Measurements from ENCODE around the gene PRRT1B. TPM values are rescaled to one million over a fixed set of nuclear protein-coding genes. Genes with fewer than 3 reads are reported as not detected.

The PRRT1B gene
- total RNA-seq, 1 experiment from 2014 or later, result not detected

GRCh38 chr9:131579789-131580211 is 34.5 kb downstream of the PRRT1B start:
- TF ChIP-seq CTCF (conservative IDR thresholded peaks at IDR 0.05; ENCODE audit: low read depth, low read length), result no peak
- TF ChIP-seq EZH2 (IDR thresholded peaks at IDR 0.05; ENCODE audit: borderline replicate concordance, low read depth, low read length, poor library complexity, severe bottlenecking), result no peak
- Histone ChIP-seq H3K27ac (ENCODE audit: low read depth, low read length, poor library complexity, severe bottlenecking) (no peak overlapping the region), H3K4me1 (ENCODE audit: insufficient read depth, low read length, poor library complexity, severe bottlenecking) (no peaks in the 10 kb centered on the region), H3K9me3 (ENCODE audit: low read depth, low read length, poor library complexity, severe bottlenecking) (no peaks in the 10 kb centered on the region), H3K36me3 (ENCODE audit: insufficient read depth, low read length, poor library complexity, severe bottlenecking) (peaks cover 8% of the 10 kb centered on the region), H3K4me3 (ENCODE audit: low read depth, low read length, poor library complexity, severe bottlenecking) (no peak overlapping the region), H3K27me3 (replicated peaks; ENCODE audit: insufficient read depth, low read depth, low read length, poor library complexity) (no peaks in the 10 kb centered on the region)
- intact Hi-C loops (cut with micrococcal nuclease; ENCODE audit: unreplicated experiment), result no loop called here
- no peak for DNase-seq (ENCODE audit: low spot score)
- no TSS peak for BruUV-seq (replicated peaks)
- POLR2A ChIA-PET (ENCODE audit: low non-redundant PET), result no interaction called here
- CTCF ChIA-PET, result no interaction called here

- Histone ChIP-seq H3K9me3 (ENCODE audit: low read depth, low read length, poor library complexity, severe bottlenecking) (no peaks in the 10 kb centered on the region), H3K4me3 (ENCODE audit: low read depth, low read length, poor library complexity, severe bottlenecking) (no peak overlapping the region), H3K27me3 (replicated peaks; ENCODE audit: insufficient read depth, low read depth, low read length, poor library complexity) (no peaks in the 10 kb centered on the region), H3K36me3 (ENCODE audit: insufficient read depth, low read length, poor library complexity, severe bottlenecking) (peaks cover 8% of the 10 kb centered on the region), H3K27ac (ENCODE audit: low read depth, low read length, poor library complexity, severe bottlenecking) (no peak overlapping the region), H3K4me1 (ENCODE audit: insufficient read depth, low read length, poor library complexity, severe bottlenecking) (no peaks in the 10 kb centered on the region)
- no peak for DNase-seq (ENCODE audit: low spot score)
- POLR2A ChIA-PET (ENCODE audit: low non-redundant PET), result no interaction called here
- no TSS peak for BruUV-seq (replicated peaks)
- intact Hi-C loops (cut with micrococcal nuclease; ENCODE audit: unreplicated experiment), result no loop called here
- TF ChIP-seq EZH2 (IDR thresholded peaks at IDR 0.05; ENCODE audit: borderline replicate concordance, low read depth, low read length, poor library complexity, severe bottlenecking), result no peak
- TF ChIP-seq CTCF (conservative IDR thresholded peaks at IDR 0.05; ENCODE audit: low read depth, low read length), result no peak
- CTCF ChIA-PET, result no interaction called here
These were observed 35.0 kb downstream of the PRRT1B start for GRCh38 chr9:131580358-131580757.

GRCh38 chr9:131582056-131582455 is 36.7 kb downstream of the PRRT1B start:
- H3K4me1 ChIP-seq (ENCODE audit: insufficient read depth, low read length, poor library complexity, severe bottlenecking), result no peaks in the 10 kb centered on the region
- H3K9me3 ChIP-seq (ENCODE audit: low read depth, low read length, poor library complexity, severe bottlenecking), result no peaks in the 10 kb centered on the region
- intact Hi-C loops (cut with micrococcal nuclease; ENCODE audit: unreplicated experiment), result no loop called here
- ChIA-PET CTCF (no interaction called here), POLR2A (ENCODE audit: low non-redundant PET) (no interaction called here)
- BruUV-seq (replicated peaks), result no TSS peak
- no peak for TF ChIP-seq CTCF (conservative IDR thresholded peaks at IDR 0.05; ENCODE audit: low read depth, low read length)
- no peak for TF ChIP-seq EZH2 (IDR thresholded peaks at IDR 0.05; ENCODE audit: borderline replicate concordance, low read depth, low read length, poor library complexity, severe bottlenecking)
- no peak overlapping the region for H3K27ac ChIP-seq (ENCODE audit: low read depth, low read length, poor library complexity, severe bottlenecking)
- DNase-seq (ENCODE audit: low spot score), result no peak
- H3K27me3 ChIP-seq (replicated peaks; ENCODE audit: insufficient read depth, low read depth, low read length, poor library complexity), result no peaks in the 10 kb centered on the region
- H3K36me3 ChIP-seq (ENCODE audit: insufficient read depth, low read length, poor library complexity, severe bottlenecking), result peaks cover 8% of the 10 kb centered on the region
- no peak overlapping the region for H3K4me3 ChIP-seq (ENCODE audit: low read depth, low read length, poor library complexity, severe bottlenecking)
